ENCODE data around the gene GABRA4.

Gene GABRA4

DNA sequence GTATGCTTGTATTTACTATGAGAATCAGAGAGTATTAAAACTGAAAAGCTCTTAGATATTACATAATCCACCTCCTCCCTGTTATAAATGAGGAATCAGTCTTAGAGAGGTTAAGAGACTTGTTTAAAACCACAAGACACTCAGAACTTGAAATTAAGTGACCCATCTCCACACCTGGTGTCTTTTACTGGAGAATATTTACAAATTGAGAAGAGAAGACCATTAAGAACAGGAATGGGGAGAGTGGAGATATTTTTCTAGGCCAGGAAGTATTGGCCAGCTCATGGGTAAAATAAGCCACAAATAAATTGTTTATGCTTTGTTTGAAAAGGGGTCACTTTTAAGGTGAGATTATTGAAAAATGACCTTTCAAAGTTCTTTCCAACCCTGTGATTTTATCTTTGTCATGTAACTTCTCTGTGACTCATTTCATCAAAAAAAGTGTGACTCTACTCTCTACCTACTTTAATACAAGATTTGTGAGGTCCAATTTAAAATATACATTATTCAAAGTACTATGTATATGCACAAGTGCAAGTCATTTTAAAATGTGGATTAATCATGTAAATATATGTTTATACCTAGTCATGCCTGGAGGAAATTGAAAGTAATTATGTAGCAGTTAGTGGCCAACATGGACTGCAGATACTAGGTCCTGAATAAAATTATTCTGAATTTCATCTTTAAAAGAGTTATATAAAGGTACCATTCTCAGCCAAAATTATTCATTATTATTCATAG, 68.4 kb downstream of the GABRA4 start:
- DNase-seq, result no peak

DNA sequence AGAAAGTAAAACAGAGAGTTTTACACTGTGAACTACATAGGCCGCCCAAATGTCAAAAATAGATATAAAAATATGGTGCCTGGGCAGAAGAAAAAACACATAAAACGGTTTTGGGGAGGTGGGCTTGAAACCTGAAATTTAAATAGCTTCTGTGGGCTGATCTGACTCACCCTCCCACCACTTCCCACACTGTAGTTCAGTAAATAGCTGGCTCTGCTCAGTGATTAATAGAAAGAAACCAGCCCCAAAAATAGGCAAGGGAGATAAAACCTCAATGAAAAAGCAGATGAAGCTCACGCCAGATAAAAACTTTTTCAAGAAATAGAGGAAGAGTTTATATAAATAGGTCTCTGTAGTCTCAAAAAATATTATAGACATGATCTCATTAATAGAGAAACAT, 71.2 kb downstream of the GABRA4 start:
- DNase-seq, result no peak

DNA sequence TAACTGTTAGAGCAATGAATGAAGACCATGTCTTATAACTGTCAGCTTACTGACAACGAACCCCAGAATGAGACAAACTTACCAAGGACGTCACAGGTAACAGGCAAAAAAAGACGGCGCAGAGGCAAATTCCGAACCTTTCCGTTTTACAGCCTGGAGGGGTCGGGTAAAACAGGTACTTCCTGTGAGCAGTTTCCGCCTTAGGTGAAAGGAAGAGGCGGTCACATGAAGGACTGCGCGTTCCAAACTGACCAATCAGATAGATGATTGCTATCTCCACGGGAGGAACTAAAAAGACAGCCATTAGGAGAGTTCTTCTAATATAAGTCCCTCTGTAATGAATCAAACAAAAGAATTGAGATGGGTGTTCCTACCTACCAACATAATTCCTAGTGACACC, 84.3 kb downstream of the GABRA4 start, which contains the start of gene COX7B2:
COX7B2 (minus strand) TSS at position 168 of the 400 bp plus-strand sequence. CDS start 174,053 bp downstream, outside the sequence.
- no peak for DNase-seq

DNA sequence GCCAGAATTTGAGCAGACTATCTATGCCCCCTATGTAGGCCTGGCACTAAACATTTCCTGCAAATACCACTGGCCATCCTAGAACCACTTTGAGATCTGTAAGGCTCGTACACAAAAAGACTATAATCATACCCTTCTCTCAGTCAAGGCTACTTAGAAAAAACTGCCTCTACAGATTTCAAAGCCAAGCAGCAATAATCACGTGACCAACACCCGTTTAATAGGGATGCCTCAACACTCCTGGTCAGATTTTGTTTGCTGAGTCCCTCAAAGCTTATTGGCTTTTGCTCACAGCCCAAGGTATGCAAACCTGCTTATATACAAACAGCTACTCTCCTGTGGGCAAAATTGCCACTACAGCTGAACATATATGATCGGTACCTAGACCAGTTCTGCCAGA, 85.2 kb downstream of the GABRA4 start:
- DNase-seq, result no peak

DNA sequence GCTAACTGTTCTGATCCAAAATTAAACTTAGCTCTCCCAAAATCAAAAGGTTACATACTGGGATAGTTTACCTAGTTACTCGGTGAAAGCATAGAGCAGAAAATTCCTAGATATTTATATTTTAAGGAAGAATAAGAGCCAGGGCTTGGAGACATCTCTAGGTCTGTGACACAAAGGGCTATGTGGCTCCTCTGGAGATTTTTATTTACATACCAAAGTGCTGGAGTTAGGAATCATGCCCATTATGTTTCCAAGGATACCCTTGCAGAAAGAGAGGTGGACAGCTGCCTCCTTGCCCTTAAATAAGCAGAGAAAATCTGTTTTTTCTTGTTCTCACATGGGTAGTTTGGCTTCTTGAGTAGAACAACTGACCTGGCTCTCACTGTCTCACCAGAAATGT, 93.3 kb downstream of the GABRA4 start:
- DNase-seq, result no peak

DNA sequence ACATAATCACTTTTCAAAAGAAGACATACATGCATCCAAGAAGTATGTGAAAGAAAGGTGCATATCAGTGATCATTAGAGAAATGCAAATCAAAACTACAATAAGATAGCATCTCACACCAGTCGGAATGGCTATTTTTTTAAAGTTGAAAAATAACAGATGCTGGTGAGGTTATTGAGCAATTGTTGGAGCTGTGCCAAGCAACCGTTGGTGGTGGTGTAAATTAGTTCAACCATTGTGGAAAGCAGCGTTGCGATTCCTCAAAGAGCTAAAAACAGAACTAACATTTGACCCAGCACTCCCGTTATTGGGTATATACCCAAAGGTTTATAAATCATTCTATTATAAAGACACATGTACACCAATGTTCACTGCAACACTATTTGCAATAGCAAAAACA, 98.6 kb downstream of the GABRA4 start:
- no peak for DNase-seq

DNA sequence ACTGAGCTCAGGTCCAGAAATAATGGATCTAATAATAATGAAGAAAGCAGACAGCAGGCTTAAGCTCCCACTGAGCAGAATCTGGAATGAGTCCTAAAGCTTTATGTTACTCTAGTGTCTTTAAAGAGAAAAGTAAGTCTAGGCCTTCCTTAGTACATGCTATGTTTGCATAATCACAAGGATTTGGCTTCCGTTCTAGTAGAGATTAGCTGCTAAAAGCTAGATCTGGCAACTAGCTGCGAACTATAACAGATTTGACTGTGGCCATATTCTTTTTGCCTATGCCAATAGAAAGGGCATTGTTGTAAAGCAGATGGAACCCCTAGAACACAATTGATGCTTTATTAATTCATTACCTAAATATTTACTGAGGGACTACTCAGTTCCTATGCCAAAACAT, 103.3 kb downstream of the GABRA4 start:
- no peak for DNase-seq

DNA sequence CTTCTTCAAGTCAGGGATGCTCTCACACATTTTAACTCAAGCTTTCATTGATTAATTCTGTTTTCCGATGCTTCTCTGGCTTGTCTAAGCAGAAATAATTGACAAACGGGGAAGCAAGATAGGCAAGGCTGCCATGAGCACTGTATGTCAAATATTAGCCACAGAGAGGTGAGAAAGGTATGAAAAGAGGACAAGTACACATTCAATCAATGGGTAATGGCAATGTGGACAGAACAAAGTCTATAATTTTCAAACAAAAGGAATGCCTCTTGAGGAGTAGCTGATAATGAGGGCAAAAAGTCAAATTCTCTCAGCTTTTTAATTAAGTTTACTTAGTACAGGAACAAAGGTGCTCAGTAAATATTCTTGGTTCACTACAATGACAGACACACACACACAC, 104.0 kb downstream of the GABRA4 start:
- DNase-seq, result no peak

DNA sequence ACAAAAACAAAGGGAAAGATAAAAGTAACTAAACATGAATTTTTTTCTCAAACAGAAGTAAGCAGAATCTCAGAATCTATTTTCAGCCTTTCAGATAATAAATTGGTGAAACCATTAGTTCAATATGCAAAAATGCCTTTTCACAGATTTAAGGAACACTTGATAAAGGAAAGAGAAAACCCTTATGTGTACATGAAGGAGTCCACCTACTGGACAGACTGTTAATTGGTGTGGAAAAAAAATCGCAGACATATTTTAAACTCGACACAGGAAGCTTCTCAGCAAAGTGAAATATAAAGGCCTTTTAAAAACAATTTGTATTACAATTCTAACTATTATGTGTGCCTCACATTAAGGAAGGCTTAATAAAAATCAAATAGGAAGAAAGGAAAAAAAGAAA, 106.7 kb downstream of the GABRA4 start:
- no peak for DNase-seq

DNA sequence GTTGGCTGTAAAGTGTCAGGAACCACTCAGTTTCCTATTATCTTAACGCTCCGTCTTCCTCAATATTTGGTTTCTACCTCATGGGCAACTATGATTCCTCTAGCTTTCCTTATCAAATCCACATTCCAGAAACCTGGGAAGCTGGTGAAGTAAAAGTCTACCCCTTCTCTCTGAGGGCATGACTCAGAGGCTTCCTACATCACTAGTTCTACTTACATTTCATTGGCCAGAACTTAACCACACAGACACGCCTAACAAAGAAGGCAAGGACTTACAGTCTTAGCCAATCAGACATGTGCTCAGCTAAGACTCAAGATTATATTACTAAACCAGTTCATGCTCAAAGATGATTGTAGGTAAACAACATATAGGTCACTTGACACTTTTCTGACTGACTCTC, 114.7 kb downstream of the GABRA4 start:
- DNase-seq, result no peak

DNA sequence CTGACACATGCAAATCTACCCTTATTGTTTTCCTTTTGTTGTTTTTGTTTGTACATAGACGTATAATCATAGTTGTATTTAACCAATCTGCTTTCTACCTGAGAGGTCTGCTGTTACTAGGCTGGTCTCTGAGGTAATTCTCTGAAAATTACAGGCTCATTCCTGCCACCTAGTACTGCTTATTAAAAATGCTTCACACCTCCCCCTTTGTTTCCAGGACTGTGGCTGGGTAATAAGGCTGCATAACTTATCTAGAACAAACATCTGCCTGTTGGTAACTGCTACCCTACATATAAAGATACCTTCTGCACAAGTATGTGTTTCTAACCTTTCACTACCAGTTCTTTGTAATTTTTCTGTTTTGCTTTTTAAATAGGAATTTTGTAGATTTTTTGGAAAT, 118.6 kb downstream of the GABRA4 start:
- DNase-seq, result no peak

DNA sequence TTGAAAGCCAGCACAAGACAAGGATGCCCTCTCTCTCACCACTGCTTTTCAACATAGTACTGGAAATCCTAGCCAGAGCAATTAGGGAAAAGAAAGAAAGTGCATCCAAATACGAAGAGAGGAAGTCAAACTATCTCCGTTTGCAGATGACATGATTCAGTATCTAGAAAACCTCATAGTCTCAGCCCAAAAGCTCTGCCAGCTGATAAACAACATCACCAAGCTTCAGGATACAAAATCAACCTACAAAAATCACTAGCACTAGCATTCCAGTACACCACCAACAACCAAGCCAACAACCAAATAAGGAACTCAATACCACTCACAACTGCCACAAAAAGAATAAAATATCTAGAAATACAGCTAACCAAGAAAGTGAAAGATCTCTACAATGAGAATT, 123.0 kb downstream of the GABRA4 start:
- DNase-seq, result no peak
